GM12873 (cell line): ENCODE results near the gene TMED6.

Experiments
- TF ChIP-seq, protein P1 (sequence below): IDR thresholded peaks from 2 replicates; pipeline ENCODE4 v1.5.1; 2012; ENCODE audit warnings: low read depth, mild to moderate bottlenecking, moderate library complexity, low read length, control low read depth; ENCODE audit not compliant: insufficient read depth; ENCODE audit errors: missing control alignments

TMED6 gene

DNA sequence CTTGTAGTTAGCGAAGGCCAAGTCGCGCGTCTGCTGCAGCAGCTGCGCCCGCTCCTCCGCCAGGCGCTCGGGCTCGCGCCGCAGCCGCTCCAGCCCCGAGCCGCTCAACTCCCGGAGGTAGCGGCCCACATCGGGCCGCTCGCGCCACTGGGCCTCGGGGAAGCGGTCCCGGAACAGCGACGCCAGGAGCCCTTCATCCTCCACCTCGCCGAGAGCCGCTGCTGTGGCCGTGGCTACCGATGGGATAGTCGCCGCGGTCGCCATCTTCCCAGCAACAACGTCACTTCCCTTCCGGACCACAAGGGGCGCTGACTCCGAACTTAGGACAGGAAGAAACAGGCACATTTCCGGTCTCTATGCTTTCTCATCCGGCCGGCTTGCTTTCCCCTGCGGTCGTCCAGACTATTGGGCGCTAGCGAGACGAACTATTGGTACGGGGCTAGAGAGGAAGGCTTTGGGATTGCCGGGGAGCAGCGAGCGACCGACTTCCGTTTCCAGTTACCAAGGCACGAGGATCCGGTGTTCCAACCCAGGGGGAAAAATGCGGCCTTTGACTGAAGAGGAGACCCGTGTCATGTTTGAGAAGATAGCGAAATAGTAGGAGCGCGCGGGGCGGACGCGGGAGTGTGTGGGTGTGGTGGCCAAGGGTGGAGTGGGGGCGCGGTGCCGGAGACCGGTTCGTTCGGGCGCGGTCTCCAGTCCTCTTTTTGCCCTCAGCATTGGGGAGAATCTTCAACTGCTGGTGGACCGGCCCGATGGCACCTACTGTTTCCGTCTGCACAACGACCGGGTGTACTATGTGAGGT, 12.1 kb downstream of the TMED6 start, which contains the start of the genes COG8 and NIP7:
TSS of gene COG8 (minus strand) at position 276 of the 806 bp plus-strand sequence. CDS start at position 264, 12 bp downstream.
TSS of gene NIP7 (plus strand) at position 484 of the 806 bp plus-strand sequence. CDS start at position 542, 58 bp downstream.
- TF ChIP-seq, protein P1, sequence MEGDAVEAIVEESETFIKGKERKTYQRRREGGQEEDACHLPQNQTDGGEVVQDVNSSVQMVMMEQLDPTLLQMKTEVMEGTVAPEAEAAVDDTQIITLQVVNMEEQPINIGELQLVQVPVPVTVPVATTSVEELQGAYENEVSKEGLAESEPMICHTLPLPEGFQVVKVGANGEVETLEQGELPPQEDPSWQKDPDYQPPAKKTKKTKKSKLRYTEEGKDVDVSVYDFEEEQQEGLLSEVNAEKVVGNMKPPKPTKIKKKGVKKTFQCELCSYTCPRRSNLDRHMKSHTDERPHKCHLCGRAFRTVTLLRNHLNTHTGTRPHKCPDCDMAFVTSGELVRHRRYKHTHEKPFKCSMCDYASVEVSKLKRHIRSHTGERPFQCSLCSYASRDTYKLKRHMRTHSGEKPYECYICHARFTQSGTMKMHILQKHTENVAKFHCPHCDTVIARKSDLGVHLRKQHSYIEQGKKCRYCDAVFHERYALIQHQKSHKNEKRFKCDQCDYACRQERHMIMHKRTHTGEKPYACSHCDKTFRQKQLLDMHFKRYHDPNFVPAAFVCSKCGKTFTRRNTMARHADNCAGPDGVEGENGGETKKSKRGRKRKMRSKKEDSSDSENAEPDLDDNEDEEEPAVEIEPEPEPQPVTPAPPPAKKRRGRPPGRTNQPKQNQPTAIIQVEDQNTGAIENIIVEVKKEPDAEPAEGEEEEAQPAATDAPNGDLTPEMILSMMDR: peak; percentile 86

DNA sequence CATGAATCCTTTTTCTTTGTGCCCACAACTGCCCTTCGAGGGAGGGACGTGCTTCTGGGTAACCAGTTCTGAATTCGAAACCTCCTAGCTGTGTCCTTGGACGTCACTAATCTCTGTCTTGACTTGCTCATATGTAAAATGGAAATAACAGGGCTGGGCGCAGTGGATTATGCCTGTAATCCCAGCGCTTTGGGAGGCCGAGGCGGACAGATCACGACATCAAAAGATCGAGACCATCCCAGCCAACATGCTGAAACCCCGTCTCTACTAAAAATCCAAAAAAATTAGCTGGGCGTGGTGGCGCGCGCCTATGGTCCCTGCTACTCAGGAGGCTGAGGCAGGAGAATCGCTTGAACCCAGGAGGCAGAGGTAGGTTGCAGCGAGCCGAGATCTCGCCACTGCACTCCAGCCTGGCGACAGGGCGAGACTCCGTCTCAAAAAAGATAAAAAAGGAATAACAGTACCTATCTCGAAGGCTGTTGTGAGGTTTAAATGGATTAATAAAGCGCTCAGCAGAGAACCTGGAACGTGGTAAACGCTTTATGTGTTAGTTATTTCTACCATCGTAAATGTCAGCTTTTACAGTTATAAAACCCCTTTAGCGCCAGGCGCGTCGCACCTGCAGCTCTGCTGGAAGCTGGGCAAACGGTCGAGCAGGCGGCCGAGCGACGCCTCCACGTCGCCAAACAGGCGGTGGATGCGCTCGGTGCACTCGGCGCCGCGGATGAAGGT, 12.9 kb downstream of the TMED6 start:
- TF ChIP-seq, protein P1: no peak

DNA sequence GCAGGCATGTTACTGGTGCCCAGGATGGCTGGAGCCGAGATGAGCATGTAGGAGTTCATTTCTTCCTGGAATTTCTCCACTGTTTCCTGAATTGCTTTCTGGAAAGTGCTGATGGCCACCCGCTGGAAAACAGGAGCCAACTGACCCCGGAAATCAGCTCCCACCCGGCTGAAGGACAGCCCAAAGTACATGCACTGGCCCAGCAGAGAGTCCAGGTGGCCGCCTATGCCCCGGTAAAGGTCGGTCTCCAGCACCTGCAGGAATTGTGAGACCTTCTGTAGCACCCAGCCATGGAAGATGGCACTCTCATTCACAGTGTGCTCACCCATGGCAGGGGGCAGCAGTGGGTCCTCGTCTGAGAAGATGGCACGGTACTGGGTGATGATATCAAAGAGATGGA, 16.9 kb downstream of the TMED6 start:
- TF ChIP-seq, protein P1: no peak

DNA sequence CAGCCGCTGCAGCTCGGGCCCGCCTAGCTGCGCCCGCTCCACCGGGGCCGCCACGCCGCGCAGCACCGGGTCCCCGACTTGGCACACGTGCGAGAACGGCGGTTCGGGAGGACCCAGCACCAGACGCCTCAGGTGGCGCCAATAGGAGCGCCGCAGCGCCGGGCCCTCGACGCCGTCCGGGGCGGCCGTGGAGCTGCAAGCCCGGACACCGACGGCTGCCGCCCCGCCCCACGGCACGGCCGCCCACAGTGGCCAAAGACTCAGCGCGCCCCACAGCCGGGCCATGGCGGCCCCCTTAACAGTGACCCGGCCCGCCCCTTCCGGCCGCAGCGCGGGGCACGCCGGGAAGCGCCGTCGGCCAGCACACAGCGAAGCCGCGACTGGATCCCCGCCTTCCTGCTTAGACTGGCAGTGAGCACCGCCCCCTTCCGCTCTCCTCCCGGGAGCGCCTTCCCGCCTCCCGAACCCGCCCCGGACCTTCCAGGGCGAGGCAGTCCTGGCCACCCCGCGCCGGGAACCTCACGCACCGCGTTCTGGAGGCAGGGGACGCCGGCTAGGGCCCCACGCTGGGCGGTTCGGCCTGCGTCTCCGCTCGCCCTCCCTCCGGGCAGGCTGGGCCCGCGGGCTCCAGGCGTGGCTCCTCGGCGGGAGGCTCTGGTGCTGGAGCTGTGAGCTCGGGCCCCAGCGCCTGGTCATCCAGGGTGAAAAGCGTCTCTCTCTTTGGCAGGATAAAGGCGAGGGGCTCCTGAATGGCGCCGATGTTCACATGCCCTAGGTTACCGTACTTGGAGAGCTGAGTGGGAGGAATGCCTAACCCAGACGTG, 21.1 kb downstream of the TMED6 start, which contains the start of gene PDF:
TSS of gene PDF (minus strand) at position 303 of the 824 bp plus-strand sequence. CDS start at position 285, 18 bp downstream.
- TF ChIP-seq, protein P1: no peak

DNA sequence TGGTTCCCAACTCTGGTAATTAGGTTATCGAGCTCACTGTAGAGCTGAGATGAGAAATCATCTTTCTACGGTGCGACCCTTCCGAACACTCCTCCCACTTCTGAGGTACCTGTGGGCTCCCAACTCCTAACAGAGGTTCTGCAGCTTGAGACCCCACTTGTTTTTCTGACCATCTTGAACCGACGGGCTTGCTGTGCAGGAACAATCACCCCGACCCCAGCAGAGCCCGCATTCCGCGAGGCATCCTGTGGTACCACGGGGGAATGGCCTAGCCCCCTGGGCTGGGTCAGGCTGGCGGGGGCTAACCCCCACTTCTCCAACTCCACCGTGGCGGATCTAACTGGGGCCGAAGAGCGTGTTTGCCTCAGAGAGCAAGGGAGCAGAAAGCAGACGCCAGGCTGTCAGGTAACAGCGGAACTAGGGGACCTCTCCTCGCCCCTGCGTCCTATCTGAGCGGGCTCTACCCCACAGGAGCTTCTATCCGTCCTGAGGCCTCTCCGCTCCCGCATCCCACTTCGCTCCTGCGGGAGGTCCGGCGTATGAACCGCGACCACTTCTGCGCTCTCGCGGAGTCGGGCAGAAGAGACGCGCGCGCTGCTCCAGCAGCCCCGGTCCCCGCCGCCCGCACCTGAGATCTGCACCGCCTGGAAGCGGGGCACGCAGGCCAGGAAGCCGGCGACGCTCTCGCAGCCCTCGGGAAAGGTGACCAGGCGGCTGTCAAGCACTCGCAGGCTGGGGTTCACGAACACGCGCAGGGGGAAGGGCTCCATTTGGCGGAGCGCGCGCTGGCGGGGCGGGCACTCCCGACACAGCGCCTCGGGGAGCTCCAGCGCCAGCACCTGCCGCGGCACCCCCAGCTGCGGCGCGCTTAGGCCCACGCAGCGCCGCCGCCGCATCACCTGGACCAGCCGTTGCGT, 22.0 kb downstream of the TMED6 start:
- TF ChIP-seq, protein P1: no peak

DNA sequence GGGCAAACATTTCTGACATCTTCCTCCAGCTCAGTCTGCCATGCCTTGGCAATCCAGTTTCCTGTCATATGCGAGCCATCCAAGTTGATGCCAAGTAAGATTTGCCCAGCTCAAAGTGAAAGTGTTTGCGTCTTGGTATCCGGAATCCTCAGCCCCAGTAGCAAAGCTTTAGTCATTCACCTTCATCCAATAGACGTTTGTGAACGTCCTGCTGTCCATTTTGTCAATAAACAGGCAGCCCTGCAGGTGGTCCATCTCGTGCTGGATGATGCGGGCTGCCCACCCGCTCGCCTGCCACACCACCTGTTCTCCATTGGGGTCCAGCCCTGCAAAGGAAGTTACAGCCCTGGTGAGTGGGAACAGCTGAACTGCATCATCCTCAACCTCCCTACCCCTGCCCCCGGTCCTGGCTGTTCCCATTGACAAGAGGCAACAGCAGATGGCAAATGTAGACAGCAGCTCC, 22.7 kb downstream of the TMED6 start:
- TF ChIP-seq, protein P1: no peak
